ENCODE results near the gene ADSS1.

- TF ChIP-seq TAF1 (IDR thresholded peaks at IDR 0.05; ENCODE audit: low read depth) (no peak), YY1 (IDR thresholded peaks at IDR 0.05; ENCODE audit: low read depth) (no peak), REST (IDR thresholded peaks at IDR 0.05; ENCODE audit: low read depth) (no peak), MAX (IDR thresholded peaks at IDR 0.05) (no peak), EP300 (IDR thresholded peaks at IDR 0.05; ENCODE audit: borderline replicate concordance) (no peak), TCF12 (IDR thresholded peaks at IDR 0.05; ENCODE audit: low read depth) (no peak)
Observed at GRCh38 chr14:104692261-104692938, 31.6 kb upstream of the ADSS1 start.
